Right lung (tissue), 10 donors: Measurements from ENCODE around the gene MAB21L4. TPM values are rescaled to one million over a fixed set of nuclear protein-coding genes. Genes with fewer than 3 reads are reported as not detected.

Experiments
- DNase-seq, 2 donors: peaks; one replicate each; pipeline ENCODE4 v3.0.0-alpha.2; 2013
- long read RNA-seq, 8 donors: transcript quantifications; one replicate each; lab custom pipeline, GENCODE V29; 2026
- polyA plus RNA-seq, 5 donors: library from polyadenylated mRNA; unstranded; fragments of 120-200 nt; gene quantifications; one replicate each; pipeline versions ENCODE4 v1.2.1 to v1.2.3, GENCODE V29; 2013; ENCODE audit warnings: inconsistent platforms in 1 of 5, low replicate concordance in 1 of 5; ENCODE audit not compliant: insufficient read length in 5 of 5, insufficient read depth in 1 of 5

The MAB21L4 gene
- polyA plus RNA-seq, result 1 to 10 TPM in 4 of 5 donors, under 1 TPM in 1; 0.61 to 4.6 (median 1.4) TPM
- long read RNA-seq, donor 1, result 0 reads
- long read RNA-seq, donor 2, result 0 reads
- long read RNA-seq, donor 3, partial matches to known transcripts, result 0 of 1 reads
- long read RNA-seq, donor 3, other reads (novel, unspliced or antisense), result 0 of 1 reads
- long read RNA-seq, donor 4, result 0 reads
- long read RNA-seq, donor 5, result 0 reads
- long read RNA-seq, donor 6, result 0 reads
- long read RNA-seq, donor 7, result 0 reads
- long read RNA-seq, donor 8, result 0 reads

- DNase-seq, result no peak
Measured at GRCh38 chr2:240895656-240896388, at the start of gene MAB21L4. MAB21L4 (minus strand) TSS chr2:240896156; CDS start chr2:240895997, 159 bp downstream.

DNA sequence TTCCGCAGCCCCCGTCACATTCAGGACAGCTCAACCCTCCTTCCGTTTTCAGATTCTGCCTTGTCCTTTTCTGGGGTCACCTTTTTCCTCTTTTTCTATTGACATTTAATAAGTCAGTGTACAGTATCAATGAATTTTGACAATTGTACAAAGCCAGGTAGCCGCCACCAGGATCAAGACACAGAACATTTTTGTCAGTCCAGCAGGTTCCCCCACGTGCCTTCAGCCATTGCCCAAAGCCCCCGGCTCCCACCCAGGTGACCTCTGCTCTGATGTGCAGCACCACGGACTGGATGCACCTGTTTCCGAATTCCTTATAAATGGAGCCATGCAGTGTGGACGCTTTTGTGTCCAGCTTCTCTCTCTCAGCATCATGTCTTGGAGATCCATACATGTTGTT is 40.1 kb upstream of the MAB21L4 start:
- DNase-seq, result no peak

DNA sequence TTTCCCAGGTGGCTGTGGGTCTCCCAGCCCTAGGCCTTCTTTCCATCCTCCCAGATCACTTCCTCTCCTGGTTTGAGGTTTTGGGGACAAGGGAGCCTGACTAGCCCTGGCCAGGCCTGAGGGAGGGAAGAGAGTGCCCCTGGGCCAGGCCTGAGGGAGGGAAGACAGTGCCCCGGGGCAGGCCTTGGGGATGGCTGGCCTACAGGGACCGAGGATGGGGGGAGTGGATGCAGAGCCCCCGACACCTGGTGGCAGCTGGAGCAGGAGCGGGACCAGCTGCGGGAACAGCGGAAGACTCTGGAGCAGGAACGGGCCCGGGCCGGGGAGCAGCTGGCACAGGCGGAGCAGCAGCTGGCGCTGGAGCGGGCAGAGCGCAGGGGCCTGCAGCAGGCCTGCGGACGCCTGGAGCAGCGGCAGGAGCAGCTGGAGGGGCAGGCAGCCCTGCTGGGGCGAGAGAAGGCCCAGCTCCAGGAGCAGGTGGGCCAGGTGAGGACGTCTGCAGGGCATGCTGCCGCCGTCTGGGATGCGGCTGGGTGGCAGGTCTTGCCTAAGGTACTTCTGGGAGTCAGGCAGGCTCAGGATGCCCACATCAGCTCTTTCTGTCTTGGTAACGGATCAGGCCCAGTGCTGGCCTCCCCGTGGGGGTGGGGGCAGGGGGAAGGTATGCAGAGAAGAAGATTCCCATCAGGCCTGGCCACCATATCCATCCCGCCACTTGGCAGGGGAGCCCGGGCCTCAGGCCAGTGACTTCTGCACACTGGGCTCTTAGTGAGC is 39.3 kb upstream of the MAB21L4 start:
- no peak for DNase-seq

- no peak for DNase-seq
Measured at GRCh38 chr2:240934701-240935102, 38.7 kb upstream of the MAB21L4 start.

DNA sequence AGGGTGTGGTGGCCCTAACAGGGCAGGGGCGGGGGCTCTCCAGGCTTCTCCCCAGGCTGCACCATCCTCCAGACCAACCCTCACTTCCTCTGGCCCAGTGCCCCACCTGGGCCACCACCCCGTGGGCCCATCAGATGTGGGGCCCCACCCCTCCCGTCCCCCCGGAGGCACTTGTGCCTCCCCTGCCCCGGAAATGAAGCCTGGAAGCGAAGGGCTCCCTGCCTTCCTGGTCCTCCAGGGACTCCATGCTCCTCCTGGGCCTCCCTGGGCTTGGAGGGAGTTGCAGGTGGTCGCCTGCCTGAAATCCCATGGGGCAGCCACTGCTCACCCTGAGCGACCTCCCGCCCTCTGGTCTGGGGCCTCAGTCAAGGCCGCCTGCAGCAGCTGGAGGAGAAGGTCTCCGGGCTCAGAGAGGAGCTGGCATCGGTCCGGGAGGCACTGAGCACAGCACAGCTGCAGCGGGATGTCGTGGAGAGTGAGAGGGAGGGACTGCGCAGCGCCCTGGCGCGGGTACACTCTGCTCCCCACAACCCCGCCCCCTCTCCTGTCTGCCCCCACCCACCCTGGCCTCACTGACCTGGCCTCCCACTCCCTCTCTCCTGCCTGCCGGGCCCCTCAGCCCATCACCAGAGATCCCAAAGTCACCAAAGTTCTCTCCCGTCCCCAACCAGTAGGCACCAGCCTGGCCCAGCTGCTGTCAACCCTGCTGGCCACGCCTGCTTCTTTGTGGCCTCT is 38.2 kb upstream of the MAB21L4 start:
- DNase-seq, result no peak

GRCh38 chr2:240933048-240933965 is 37.4 kb upstream of the MAB21L4 start:
- no peak for DNase-seq

DNA sequence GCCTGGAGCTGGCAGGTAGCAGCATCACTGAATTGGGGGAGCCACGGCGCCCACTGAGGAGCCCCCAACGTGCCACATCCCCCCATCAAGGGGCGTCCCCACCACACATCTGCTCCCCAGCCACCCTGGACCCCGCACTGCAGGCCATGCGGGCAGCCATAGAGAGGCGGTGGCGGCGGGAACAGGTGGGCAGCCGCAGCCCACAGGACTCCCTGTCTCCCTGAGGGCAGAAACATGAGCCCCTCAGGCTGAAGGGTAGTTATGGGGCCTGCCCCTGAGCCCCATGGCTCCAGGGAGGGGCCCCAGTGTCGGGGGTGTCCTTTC is 36.7 kb upstream of the MAB21L4 start:
- DNase-seq, result no peak

- DNase-seq, result no peak
Measured at GRCh38 chr2:240932001-240932723, 36.2 kb upstream of the MAB21L4 start.

DNA sequence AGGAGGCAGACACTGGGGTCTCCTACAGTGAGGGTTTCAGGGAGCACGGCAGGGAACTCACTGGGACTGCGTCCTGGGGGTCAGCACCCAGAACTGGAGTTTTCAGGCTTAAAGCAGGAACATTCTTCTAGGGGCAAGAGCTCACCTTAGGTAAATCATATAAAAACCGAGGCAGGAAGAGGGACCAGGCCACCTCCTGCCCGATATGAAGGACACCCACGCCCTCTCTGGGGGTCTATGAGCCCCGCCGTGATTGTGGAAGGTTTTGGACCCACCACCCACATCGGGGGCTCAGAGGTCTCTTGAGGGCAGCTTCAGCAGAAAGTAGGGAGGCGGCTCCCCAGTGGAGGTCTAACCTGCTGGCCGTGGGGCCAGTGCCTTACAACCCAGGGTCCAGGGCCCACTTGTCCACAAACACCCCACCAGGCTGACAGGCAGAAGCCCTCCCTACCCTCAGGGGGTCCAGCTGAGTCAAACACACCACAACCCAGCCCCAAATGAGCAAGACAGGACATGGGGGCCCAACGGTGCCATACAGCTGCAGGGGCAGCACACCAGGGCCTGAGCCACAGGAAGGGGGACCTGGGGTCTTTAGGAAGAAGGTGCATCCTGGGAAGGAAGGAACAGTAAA is 35.5 kb upstream of the MAB21L4 start:
- no peak for DNase-seq

- DNase-seq, result no peak
Measured at GRCh38 chr2:240930631-240931318, 34.8 kb upstream of the MAB21L4 start.

GRCh38 chr2:240930096-240930630 is 34.2 kb upstream of the MAB21L4 start:
- no peak for DNase-seq

GRCh38 chr2:240929364-240930095 is 33.6 kb upstream of the MAB21L4 start:
- no peak for DNase-seq

GRCh38 chr2:240928476-240929363 is 32.8 kb upstream of the MAB21L4 start:
- no peak for DNase-seq

DNA sequence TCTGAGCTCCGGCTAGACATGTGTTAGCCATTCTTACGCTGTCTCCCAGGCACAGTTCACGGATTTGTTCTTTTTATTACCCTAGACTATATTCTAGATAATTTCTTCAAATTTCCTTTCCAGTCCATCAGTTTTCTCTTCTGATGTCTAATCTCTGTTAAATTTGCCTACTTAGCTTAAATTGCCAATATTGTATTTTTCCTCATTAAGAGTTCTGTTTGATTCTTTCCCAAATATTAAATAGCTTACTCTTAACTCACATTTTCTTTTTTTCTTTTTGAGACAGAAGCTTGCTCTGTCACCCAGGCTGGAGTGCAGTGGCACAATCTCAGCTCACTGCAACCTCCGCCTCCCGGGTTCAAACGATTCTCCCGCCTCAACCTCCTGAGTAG is 31.4 kb upstream of the MAB21L4 start:
- DNase-seq, result no peak

DNA sequence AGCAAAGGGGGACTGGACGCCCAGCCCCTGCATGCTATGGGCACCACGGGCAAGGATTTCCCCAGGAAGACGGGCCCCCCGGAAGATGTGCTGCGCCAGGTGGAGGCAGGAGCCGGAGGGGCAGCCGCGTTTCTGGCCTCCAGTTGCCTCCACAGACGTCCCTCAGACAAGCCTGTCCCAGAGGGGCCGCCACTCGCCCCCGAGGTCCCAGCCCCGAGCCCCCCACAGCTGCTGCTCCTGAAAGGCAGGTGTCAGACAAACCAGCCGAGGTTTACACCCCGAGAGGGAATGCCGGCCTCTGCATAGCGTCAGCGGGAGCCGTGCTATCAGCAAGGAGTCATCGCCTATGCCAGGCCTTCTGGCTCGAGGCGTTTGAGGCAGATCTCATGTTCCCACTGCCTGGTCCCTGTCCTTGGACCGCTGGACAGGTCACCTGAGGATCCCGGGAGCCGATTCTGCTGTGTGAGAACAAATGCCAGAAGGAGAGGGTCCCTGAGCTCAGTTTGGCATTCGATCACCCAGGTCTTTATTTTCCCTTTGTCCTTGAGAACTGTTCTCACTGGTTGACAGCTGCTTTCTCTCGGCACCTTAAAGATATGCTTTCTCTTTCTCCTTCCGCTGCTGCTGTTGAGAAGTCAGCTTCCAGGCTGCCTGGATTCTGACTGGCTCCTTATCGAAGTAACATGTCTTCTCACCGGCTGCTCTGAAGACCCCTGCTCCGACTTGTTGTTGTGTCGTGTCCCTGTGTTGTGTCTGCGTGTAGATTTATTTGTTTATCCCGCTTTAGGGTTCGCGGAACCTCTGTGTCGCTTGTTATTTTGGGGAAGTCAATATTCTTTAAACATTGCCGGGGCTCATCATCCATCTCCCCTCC is 30.8 kb upstream of the MAB21L4 start:
- peak in 1 of 2 donors; percentile 36 for DNase-seq
